OCI-LY7 (cell line): Measurements from ENCODE around the gene GJC3.
"Not testable (repeated sequence)": the region's sequence is repeated elsewhere in the genome, so short reads cannot be mapped to it uniquely, and the experiment has no call there.

Experiments used
- EZH2phosphoT487 ChIP-seq: fragments of 200-600 bp; sonication (generic); IDR thresholded peaks from 2 replicates; pipeline ENCODE4 v1.6.1; 2018; ENCODE audit warnings: low read depth, borderline replicate concordance, mild to moderate bottlenecking, mixed run types, antibody characterized with exemption, low read length, moderate library complexity, mixed read lengths
- TF ChIP-seq, protein P1 (sequence below): fragments of 200-600 bp; sonication (generic); conservative IDR thresholded peaks from 2 replicates; pipeline ENCODE4 v1.5.1; 2014; ENCODE audit warnings: mild to moderate bottlenecking, antibody characterized with exemption, low read length, moderate library complexity, mixed read lengths

DNA sequence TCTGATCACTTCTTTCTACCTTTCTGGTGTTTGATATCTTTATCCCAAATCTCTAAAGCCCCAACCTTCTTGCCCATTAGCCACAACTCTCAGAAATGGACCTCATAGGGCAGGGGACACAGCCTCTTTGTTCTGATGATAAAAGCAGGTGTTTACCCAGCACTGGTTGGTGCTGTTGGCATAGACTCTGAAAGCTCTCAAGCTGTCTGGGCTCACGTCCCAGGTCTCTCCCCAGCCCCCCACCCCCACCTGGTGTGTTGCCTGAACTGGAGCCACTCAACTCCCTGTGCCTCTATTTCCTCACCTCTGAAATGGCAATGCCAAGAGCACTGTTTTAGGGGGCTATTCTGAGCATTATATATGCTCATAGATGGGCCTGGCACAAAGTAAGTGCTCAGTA, 40.4 kb upstream of the GJC3 start:
- TF ChIP-seq, protein P1, sequence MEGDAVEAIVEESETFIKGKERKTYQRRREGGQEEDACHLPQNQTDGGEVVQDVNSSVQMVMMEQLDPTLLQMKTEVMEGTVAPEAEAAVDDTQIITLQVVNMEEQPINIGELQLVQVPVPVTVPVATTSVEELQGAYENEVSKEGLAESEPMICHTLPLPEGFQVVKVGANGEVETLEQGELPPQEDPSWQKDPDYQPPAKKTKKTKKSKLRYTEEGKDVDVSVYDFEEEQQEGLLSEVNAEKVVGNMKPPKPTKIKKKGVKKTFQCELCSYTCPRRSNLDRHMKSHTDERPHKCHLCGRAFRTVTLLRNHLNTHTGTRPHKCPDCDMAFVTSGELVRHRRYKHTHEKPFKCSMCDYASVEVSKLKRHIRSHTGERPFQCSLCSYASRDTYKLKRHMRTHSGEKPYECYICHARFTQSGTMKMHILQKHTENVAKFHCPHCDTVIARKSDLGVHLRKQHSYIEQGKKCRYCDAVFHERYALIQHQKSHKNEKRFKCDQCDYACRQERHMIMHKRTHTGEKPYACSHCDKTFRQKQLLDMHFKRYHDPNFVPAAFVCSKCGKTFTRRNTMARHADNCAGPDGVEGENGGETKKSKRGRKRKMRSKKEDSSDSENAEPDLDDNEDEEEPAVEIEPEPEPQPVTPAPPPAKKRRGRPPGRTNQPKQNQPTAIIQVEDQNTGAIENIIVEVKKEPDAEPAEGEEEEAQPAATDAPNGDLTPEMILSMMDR: not testable (repeated sequence)
- not testable (repeated sequence) for TF ChIP-seq EZH2phosphoT487
